ENCODE measurements around the gene DRC7.
"Not testable (repeated sequence)": the region's sequence is repeated elsewhere in the genome, so short reads cannot be mapped to it uniquely, and the experiment has no call there.

Gene DRC7

GRCh38 chr16:57721356-57722209 lies 27.0 kb downstream of the DRC7 start:
- DNase-seq: no peak

DNA sequence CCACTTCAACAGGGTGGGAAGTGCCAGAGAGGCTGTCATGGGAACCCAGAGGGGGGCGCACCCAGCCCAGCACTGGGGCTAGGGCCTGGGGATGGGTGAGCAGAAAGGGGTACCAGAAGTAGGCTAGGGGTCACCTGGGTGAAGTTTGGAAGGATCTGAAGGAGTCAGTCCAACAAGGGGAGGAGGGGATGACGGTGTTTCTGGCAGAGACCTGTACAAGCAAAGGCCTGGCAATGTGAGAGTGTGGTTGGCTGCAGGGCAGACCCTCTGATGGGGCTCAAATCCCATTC lies 27.5 kb downstream of the DRC7 start:
- DNase-seq: no peak

- no peak for DNase-seq
Observed at GRCh38 chr16:57722651-57723050, 28.0 kb downstream of the DRC7 start.

GRCh38 chr16:57723170-57723569 lies 28.6 kb downstream of the DRC7 start:
- no peak for DNase-seq

- DNase-seq: no peak
Observed at GRCh38 chr16:57724531-57724930, 29.9 kb downstream of the DRC7 start.

GRCh38 chr16:57725151-57725550 lies 30.5 kb downstream of the DRC7 start:
- DNase-seq: no peak

DNA sequence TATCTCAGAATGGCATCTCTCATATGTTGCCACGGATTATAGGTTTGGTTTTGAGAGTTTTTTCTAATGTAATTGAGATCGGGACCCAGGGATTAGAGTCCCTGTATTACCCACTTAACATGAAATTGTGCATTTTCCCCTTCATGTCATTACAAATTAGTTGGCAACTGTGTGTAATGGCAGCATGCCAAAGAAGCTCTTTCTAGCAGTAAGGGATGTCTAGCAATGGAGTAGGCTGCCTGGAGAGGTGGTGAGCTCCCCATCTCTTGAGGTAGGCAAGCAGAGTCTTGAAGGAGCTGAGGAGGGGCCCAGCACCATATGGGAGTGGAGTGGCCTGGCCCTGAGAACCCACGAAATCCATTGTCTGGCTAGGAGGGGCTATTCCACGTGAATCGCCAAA lies 30.9 kb downstream of the DRC7 start:
- no peak for DNase-seq

- DNase-seq: no peak
Observed at GRCh38 chr16:57725976-57726375, 31.4 kb downstream of the DRC7 start.

GRCh38 chr16:57726433-57726947 lies 31.9 kb downstream of the DRC7 start:
- no peak for DNase-seq

DNA sequence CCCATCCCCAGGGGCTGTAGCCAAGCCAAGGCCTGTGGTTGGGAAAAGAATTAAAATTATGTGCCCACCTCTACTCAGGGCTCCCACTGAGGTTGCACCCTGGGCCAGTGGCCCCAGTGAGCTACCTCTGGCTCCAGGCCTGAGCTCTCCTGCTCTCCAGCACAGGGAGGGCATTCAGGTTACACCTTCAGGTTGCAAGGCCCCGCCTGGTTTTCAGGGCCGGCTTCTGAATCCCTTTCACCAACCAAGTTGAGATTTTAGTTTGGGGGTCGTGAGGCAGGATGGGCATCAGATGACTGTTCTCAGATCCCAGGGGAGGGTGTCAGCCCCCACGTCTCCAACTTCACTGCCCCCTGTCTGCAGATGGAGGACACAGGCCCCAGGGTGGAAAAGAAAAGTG lies 33.0 kb downstream of the DRC7 start:
- DNase-seq: no peak

GRCh38 chr16:57728336-57729181 lies 34.0 kb downstream of the DRC7 start:
- no peak for DNase-seq

- DNase-seq: no peak
Observed at GRCh38 chr16:57729182-57729484, 34.5 kb downstream of the DRC7 start.

- DNase-seq: not testable (repeated sequence)
Observed at GRCh38 chr16:57729852-57730251, 35.2 kb downstream of the DRC7 start.

DNA sequence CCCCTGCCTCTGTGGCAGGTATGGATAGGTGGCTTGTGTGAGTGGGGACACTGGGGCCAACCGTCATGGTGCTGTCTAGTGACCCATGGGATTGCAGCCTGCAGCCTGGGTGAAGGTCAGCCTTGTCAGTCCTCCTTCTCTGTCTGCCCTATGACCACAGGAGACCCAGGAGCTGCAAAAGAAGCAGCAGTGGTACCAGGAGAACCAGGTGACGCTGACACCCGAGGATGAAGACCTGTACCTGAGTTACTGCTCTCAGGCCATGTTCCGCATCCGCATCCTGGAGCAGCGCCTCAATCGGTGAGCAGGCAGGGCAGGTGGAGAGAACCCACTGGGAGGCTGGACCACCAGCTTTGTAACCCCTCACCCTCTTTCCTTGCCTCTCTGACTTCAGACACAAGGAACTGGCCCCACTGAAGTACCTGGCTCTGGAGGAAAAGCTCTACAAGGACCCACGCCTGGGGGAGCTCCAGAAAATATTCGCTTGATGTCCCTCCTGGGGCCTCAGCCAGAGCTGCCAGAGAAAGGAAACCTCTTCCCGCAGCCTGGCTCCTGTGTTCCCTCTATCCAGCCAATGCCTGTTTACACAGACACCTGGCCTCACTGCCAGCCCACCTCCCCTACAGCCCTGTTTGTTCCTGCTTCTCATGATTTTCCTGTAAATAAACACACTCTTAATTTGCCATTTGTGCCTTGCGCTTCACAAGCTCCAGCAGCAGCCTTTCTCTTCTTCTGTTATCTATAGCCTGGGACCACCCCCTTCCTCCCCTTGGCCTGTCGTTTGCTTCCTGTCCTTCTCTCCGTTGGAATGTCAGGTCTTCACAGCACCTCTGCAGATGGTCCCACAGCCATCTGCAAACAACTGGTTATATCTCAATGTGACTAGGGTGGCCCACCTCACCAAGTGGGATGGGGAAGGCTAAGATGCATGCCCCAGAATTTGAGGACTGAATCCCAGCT lies 36.4 kb downstream of the DRC7 start:
- no peak for DNase-seq

- no peak for DNase-seq
Observed at GRCh38 chr16:57732037-57732436, 37.4 kb downstream of the DRC7 start.

- no peak for DNase-seq
Observed at GRCh38 chr16:57732714-57733113, 38.1 kb downstream of the DRC7 start.

GRCh38 chr16:57734308-57734924 lies 39.8 kb downstream of the DRC7 start:
- no peak for DNase-seq

DNA sequence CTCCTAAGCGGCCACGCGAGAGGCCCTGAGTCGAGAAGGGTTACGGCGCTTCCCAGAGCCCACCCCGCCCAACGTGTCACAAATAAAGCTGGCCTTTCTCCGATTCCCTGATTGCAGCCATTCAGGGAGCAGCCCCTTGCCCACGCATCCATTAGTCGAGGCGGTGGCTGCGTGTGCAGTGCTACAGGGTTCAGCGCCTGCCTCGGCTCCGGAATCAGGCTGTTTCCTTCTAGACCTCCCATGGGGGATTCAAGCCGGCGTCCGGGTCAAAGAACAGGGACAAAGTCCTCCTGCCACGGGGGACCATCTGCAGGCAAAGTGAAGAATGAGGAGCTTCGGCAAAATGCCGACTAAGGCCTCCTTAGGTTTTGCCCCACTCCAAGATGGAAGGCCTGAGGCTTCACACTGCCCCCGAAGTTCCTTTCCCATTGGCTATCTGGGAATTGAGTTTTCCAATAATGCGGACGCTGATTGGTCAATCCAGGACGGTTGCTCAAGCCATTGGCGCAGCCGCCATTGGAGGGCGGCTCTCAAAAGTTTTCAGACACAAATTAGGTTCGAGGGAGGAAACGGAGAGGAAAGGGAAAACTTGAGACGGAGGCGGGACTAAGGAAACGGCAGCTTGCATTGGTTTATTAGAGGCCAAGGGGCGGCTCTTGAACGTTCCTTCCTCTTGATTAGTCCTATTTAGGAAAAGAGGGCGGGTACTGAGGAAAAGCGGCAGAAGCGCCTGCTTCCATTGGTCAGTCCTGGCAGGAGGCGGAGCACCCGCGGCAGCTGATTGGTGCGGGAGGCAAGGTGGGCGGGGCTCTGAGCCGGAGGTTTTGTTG lies 40.5 kb downstream of the DRC7 start:
- DNase-seq: peak; percentile 98

GRCh38 chr16:57735755-57736418 lies 41.3 kb downstream of the DRC7 start, which contains the start of gene KATNB1:
TSS of gene KATNB1 (plus strand) at chr16:57735770. CDS start at chr16:57737244, 1,474 bp downstream.
- DNase-seq: no peak

DNA sequence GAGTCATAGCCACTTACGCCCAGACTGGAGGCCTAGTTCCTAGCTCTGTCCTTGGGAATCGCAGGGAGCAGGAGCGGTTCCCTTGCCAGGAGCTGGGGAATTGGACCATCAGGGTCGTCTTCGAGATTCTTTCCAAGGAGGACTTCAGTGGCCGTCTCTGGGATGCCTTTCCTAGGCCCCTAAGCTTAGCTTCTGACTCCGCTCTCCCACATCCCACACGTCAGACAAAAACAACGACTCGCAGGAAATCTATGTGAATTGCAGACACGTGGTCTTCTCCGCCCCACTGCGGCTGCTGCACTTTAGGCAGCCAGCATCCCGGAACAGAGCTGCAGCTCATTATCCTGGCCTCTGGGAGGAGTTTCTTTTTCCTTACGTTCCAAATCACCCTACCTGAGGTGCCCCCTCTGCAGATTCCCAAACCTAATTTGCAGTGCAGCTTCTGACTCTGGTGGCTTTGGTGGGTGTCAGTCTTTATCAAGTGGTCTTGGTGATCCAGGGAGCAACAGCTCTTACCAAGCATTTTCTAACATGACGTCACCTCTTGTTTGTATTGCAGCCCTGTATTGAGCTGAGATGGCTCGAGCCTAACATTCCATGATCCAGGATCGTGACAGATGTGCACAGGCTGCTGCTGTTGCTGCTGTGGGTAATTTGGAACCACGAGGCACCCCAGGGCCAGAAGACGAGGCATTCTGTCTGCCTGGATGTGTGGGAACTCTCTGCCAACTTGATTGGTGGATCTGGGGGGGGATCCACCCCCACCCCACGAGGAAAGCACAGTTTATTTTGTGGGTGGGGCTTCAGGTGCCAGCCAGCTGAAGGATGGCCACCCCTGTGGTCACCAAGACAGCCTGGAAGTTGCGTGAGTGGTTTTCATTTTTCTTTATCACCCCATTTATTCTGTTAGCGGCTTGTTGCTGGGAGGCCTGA lies 42.1 kb downstream of the DRC7 start:
- peak; percentile 41 for DNase-seq
